Muscle layer of duodenum (tissue), 2 donors: ENCODE data around the gene SLC38A10.

Experiments used
- H3K27ac ChIP-seq: one replicate; pipeline ENCODE4 v1.7.0; 2013; ENCODE audit warnings: mild to moderate bottlenecking, low read length
- H3K27me3 ChIP-seq: one replicate; pipeline ENCODE4 v1.7.0; 2013; ENCODE audit warnings: low read depth, mild to moderate bottlenecking, control low read depth, low read length
- H3K36me3 ChIP-seq, 2 donors: one replicate each; pipeline ENCODE4 v1.7.0; 2013; ENCODE audit warnings: low read length in 2 of 2, control low read depth in 1 of 2, mild to moderate bottlenecking in 1 of 2; ENCODE audit not compliant: insufficient read depth in 2 of 2, control insufficient read depth in 1 of 2
- H3K4me1 ChIP-seq, 2 donors: one replicate each; pipeline ENCODE4 v1.7.0; 2013; ENCODE audit warnings: low read length in 2 of 2, mild to moderate bottlenecking in 2 of 2, control low read depth in 1 of 2, moderate library complexity in 1 of 2; ENCODE audit not compliant: insufficient read depth in 2 of 2, control insufficient read depth in 1 of 2
- H3K4me3 ChIP-seq, 2 donors: one replicate each; pipeline ENCODE4 v1.7.0; 2013; ENCODE audit warnings: low read length in 2 of 2, low read depth in 1 of 2, mild to moderate bottlenecking in 1 of 2
- H3K9me3 ChIP-seq, 2 donors: one replicate each; pipeline ENCODE4 v1.7.0; 2013; ENCODE audit warnings: low read length in 2 of 2, control low read depth in 1 of 2, mild to moderate bottlenecking in 1 of 2; ENCODE audit not compliant: control insufficient read depth in 1 of 2
- donor health status: healthy.

Gene SLC38A10

DNA sequence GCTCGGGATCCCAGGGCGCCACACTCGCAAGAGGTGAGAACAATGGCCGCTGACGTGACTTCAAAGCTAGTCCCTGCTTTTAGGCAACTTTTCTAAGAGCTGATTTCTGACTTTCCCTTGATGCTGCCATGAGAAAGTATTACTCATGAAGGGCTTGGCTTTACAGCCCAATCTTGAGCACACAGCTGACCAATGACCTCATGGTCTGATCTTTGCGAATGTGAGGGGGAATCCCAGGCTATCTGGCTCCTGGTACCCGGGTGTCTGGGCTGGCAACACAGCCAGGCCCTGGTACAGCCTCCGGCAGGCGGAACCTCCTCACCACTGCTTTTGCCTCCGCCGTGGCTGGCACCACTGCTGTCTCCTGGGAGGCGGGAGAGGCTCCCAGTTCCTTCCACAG, 38.5 kb downstream of the SLC38A10 start:
- H3K27me3 ChIP-seq = no peaks in the 10 kb centered on the region
- no peak overlapping the region for H3K27ac ChIP-seq
- H3K4me3 ChIP-seq = no peak overlapping the region
- H3K9me3 ChIP-seq = no peaks in the 10 kb centered on the region
- H3K36me3 ChIP-seq = peaks cover 18 to 60% of the 10 kb centered on the region in 2 donors
- H3K4me1 ChIP-seq = peaks cover 5 to 17% of the 10 kb centered on the region in 2 donors

DNA sequence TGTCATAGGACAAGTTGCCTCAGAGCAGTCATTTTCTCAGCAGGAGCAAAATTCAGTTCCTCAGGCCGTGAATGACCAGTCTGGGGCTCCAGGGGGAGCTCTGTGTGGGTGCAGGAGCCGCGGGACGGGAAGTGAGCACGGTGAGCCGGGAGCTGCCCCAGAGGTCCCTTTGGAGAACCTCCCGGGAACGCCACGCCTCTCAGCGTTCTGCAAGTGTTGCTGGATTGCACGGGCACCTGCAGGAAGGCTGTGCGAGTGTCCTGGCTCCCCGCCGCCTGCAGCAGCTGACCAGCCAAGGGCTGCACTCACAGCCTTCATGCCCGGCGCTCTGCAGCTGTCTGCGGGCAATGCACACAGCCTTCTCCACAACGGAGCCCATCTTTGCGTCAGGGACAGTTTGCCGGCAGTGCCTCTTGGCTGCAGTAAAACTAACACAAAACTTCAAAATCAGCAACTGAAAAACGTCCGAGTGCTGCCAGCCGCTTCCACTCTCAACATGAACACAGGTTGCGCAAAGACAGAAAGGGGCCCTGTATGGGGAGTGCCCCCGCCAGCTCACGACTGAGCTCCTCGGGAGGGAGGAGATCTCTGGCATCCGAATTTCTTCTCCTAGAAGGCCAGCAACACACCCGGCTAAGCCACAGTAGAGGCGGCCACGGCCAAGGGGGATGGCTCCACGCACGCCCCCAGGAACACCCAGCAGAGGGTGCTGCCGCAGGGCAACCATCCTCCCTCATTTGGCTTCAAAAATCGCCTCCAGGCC, 40.0 kb downstream of the SLC38A10 start:
- Histone ChIP-seq H3K36me3 (peaks cover 10 to 58% of the 10 kb centered on the region in 2 donors), H3K4me3 (peak overlapping the region in 1 of 2 donors; percentile 16), H3K4me1 (peaks cover 5 to 17% of the 10 kb centered on the region in 2 donors), H3K27me3 (no peaks in the 10 kb centered on the region), H3K9me3 (no peaks in the 10 kb centered on the region), H3K27ac (no peak overlapping the region)

DNA sequence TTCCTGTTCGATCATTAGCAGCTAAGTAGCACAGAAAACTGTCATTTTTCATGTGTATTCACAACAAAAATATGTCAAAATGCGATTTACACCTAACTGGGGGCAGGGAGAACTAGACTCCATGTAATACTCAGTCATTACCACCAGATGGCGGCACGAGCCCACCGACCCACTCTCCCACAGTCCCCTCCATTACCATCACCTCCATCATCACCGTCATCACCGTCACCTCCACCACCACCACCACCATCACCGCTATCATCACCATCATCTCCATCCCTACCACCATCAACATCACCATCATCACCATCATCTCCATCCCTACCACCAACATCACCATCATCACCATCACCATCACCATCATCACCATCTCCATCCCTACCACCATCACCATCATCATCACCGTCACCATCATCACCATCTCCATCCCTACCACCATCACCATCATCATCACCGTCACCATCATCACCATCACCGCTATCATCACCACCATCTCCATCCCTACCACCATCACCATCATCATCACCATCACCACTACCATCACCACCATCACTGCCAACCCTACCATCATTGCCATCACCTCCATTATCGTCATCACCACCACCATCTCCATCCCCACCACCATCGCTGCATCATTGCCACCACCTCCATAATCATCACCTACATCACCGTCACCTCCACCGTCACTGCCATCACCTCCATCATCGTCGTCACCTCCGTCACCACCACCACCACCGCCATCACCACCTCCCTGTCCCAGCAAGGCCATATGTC, 41.6 kb downstream of the SLC38A10 start:
- Histone ChIP-seq H3K9me3 (no peaks in the 10 kb centered on the region), H3K27ac (no peak overlapping the region), H3K4me1 (peaks cover 5 to 17% of the 10 kb centered on the region in 2 donors), H3K27me3 (no peaks in the 10 kb centered on the region), H3K36me3 (peaks cover 6 to 50% of the 10 kb centered on the region in 2 donors), H3K4me3 (no peak overlapping the region)

- Histone ChIP-seq H3K36me3 (peaks cover 4 to 45% of the 10 kb centered on the region in 2 donors), H3K4me3 (no peak overlapping the region), H3K4me1 (peaks cover 5 to 17% of the 10 kb centered on the region in 2 donors), H3K27ac (no peak overlapping the region), H3K27me3 (no peaks in the 10 kb centered on the region), H3K9me3 (no peaks in the 10 kb centered on the region)
Observed at GRCh38 chr17:81252987-81253329, 42.1 kb downstream of the SLC38A10 start.

GRCh38 chr17:81252326-81252986, 42.7 kb downstream of the SLC38A10 start:
- H3K36me3 ChIP-seq = peaks cover 4 to 40% of the 10 kb centered on the region in 2 donors
- no peaks in the 10 kb centered on the region for H3K9me3 ChIP-seq
- peaks cover 5 to 17% of the 10 kb centered on the region in 2 donors for H3K4me1 ChIP-seq
- H3K27me3 ChIP-seq = no peaks in the 10 kb centered on the region
- H3K27ac ChIP-seq = no peak overlapping the region
- no peak overlapping the region for H3K4me3 ChIP-seq

DNA sequence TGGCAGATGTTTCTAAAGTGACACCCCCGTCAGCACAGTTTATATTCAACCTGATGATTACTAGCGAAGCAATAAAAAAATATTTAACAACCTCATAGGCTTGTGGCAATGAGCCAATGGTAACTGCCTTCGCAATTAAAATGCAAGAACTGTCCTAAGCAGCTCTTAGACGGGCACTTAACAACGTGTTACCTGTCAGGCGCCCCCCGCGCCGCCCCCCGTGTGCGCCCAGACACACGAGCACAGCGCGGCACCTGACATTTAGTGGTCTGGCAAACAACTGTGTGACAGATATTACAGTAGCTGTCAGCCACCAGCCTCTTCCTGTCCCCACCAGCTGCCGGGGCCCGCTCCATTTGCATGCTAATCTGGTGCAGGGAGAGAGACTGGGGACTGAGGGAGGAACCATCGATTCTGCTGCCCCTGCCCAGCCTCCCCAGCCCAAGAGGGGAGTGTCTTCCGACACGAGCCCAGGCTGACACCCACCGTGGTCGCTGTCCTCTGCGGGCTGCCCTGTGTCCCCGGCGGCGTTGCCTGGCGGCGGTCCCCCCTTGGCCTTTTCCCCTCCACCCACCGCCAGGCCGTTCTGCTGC, 43.3 kb downstream of the SLC38A10 start:
- H3K9me3 ChIP-seq = no peaks in the 10 kb centered on the region
- no peaks in the 10 kb centered on the region for H3K27me3 ChIP-seq
- H3K27ac ChIP-seq = no peak overlapping the region
- H3K4me3 ChIP-seq = no peak overlapping the region
- H3K4me1 ChIP-seq = peaks cover 5 to 17% of the 10 kb centered on the region in 2 donors
- peaks cover 4 to 35% of the 10 kb centered on the region in 2 donors for H3K36me3 ChIP-seq

- Histone ChIP-seq H3K27ac (no peak overlapping the region), H3K4me3 (no peak overlapping the region), H3K36me3 (peaks cover 0 to 35% of the 10 kb centered on the region in 2 donors), H3K9me3 (no peaks in the 10 kb centered on the region), H3K4me1 (peaks cover 5 to 16% of the 10 kb centered on the region in 2 donors), H3K27me3 (no peaks in the 10 kb centered on the region)
Observed at GRCh38 chr17:81251094-81251708, 43.9 kb downstream of the SLC38A10 start.

DNA sequence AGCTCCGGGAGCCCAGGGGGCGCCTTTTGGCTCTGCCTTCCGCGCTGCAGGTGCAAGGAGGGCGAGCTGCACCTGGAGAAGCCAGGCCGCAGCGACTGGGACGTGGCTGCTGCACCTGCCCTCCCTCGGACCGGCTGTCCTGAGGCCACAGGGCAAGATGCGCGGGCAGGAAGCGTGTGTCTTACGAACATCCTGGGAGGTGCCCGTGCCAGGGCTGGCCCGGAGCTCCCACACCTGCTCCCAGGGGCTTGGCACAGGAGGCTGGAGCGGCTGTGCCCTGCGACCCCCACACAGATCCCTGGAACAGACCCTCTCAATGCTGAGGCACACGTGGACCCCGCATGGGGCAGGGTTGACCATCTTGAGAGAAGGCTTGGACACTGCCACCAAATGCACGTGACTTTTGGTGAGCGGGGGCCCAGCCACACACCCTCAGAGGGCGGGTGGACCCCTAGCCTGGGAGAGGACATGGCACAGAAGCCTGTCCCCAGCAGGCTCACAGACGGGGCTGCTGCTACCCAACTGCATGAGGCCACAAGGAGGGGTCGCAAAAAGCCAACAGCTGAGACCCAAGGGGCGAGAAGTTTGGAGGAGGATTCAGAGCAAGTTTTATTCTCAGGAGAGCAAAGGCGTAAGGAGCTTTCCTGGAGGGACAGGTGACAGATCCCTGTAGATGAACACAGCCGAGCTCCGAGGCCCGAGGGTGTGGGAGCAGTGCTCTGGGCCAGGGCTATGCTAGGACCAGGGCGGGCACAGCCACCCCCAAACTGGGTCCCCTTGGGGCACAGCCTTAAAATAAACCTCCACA, 44.6 kb downstream of the SLC38A10 start:
- H3K9me3 ChIP-seq = no peaks in the 10 kb centered on the region
- H3K36me3 ChIP-seq = peaks cover 0 to 35% of the 10 kb centered on the region in 2 donors
- no peaks in the 10 kb centered on the region for H3K27me3 ChIP-seq
- H3K27ac ChIP-seq = no peak overlapping the region
- peaks cover 4 to 11% of the 10 kb centered on the region in 2 donors for H3K4me1 ChIP-seq
- no peak overlapping the region for H3K4me3 ChIP-seq

DNA sequence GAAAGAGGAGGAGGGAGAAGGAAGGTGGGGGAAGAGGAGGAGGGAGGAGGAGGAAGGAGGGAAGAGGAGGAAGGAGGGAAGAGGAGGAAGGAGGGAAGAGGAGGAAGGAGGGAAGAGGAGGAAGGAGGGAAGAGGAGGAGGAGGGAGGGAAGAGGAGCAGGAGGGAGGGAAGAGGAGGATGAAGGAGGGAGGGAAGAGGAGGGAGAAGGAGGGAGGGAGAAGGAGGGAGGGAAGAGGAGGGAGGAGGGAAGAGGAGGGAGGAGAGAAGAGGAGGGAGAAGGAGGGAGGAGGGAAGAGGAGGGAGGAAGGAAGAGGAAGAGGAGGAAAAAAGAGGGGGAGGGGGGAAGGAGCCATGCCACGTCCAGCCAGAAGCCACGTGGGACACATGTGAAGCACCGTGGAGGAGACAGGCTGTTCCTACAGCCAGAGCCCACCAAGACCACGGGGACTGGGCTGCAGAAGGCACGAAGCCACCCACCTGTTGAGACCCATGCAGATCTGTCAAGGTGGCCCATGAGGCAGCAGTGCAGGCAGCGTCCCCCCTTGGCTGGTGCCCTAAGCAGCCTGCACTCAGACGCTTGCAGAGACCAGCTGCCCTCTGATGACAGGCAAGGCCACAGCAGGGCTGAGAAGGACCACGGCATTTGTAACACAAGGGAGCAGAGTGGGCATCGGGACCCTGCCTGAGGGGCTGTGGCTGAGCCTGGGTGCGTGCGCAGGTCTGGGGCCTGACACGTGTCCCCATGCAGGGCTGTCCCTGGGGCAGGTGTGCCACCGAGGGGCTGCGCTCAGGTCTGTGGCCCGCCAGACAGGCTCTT, 45.7 kb downstream of the SLC38A10 start:
- Histone ChIP-seq H3K27me3 (no peaks in the 10 kb centered on the region), H3K36me3 (peaks cover 0 to 35% of the 10 kb centered on the region in 2 donors), H3K4me3 (no peak overlapping the region), H3K4me1 (peaks cover 0 to under 1% of the 10 kb centered on the region in 2 donors), H3K27ac (no peak overlapping the region), H3K9me3 (no peaks in the 10 kb centered on the region)

GRCh38 chr17:81248649-81249048, 46.5 kb downstream of the SLC38A10 start:
- Histone ChIP-seq H3K4me1 (no peaks in the 10 kb centered on the region), H3K4me3 (no peak overlapping the region), H3K27me3 (no peaks in the 10 kb centered on the region), H3K27ac (no peak overlapping the region), H3K36me3 (peaks cover 0 to 35% of the 10 kb centered on the region in 2 donors), H3K9me3 (no peaks in the 10 kb centered on the region)
